AG04449 (cell line): ENCODE results near the gene NME1.
A peak's percentile ranks its signal among the peaks of the same experiment; 100 is the strongest.

Source experiments
- CTCF ChIA-PET: fragments of 350-600 bp; formaldehyde crosslinking; extraction: SDS; loops from one replicate; lab custom pipeline; 2021; ENCODE audit warnings: antibody characterized with exemption; lab: Yijun Ruan, JAX
- POLR2A ChIA-PET: fragments of 400-600, 350-600 bp; formaldehyde crosslinking; extraction: SDS; loops from one replicate; lab custom pipeline; 2020; ENCODE audit warnings: antibody characterized with exemption, inconsistent platforms; lab: Yijun Ruan, JAX
- DNase-seq: peaks from one replicate; pipeline ENCODE4 v3.0.0-alpha.2; 2010; ENCODE audit warnings: low read depth, low spot score
- H3K4me3 ChIP-seq: 2 replicates; pipeline ENCODE4 v1.5.1; 2011; ENCODE audit warnings: low read depth, mild to moderate bottlenecking, control low read depth, low read length
- CTCF ChIP-seq: IDR thresholded peaks from one replicate; pipeline ENCODE4 v1.5.1; 2011; ENCODE audit warnings: mild to moderate bottlenecking, moderate library complexity, low read length, control low read depth, inconsistent platforms; ENCODE audit not compliant: insufficient read depth; ENCODE audit errors: missing control alignments

NME1 gene

GRCh38 chr17:51155416-51155815, 2.1 kb downstream of the NME1 start:
- POLR2A ChIA-PET: no interaction called here
- CTCF ChIA-PET: interaction anchor here (0.6 to 1.8 kb wide), 4 partner anchors 10 to 155 kb away, joined by 3 to 11 read pairs (median 8); partner anchors contain the start of genes NME2 and SPAG9

GRCh38 chr17:51159604-51160003, 6.2 kb downstream of the NME1 start:
- DNase-seq: no peak
- no peak overlapping the region for H3K4me3 ChIP-seq
- ChIA-PET POLR2A (no interaction called here), CTCF (interaction anchor here (1.4 kb wide), 1 partner anchor 161 kb away, joined by 4 read pairs; no protein-coding TSS in a partner anchor)
- no peak for TF ChIP-seq CTCF

More at GRCh38 chr17:51155416-51155815, 2.1 kb downstream of the NME1 start:
- TF ChIP-seq CTCF: no peak
- H3K4me3 ChIP-seq: no peak overlapping the region; the same call in 1 of the 2 replicates
- no peak for DNase-seq

GRCh38 chr17:51161541-51161940, 8.2 kb downstream of the NME1 start:
- ChIA-PET POLR2A (interaction anchor here (1.1 kb wide), 1 partner anchor 8 kb away, joined by 6 read pairs; the partner anchor contains the start of gene NME1), CTCF (interaction anchor here (1.5 to 2.6 kb wide), 2 partner anchors 8 to 160 kb away, joined by 5 to 17 read pairs; partner anchors contain the start of gene NME1)
- TF ChIP-seq CTCF: no peak
- no peak for DNase-seq
- no peak overlapping the region for H3K4me3 ChIP-seq

- CTCF ChIA-PET: interaction anchor here (1.0 to 2.1 kb wide), 4 partner anchors 10 to 166 kb away, joined by 4 to 10 read pairs (median 8); partner anchors contain the start of gene NME1
- no peak for DNase-seq
- no peak for TF ChIP-seq CTCF
- POLR2A ChIA-PET: interaction anchor here (0.9 to 1.7 kb wide), 5 partner anchors 10 to 299 kb away, joined by 3 to 5 read pairs (median 4); partner anchors contain the start of genes NME1 and TOB1
- no peak overlapping the region for H3K4me3 ChIP-seq
Measured at GRCh38 chr17:51164911-51165679, 11.7 kb downstream of the NME1 start.

DNA sequence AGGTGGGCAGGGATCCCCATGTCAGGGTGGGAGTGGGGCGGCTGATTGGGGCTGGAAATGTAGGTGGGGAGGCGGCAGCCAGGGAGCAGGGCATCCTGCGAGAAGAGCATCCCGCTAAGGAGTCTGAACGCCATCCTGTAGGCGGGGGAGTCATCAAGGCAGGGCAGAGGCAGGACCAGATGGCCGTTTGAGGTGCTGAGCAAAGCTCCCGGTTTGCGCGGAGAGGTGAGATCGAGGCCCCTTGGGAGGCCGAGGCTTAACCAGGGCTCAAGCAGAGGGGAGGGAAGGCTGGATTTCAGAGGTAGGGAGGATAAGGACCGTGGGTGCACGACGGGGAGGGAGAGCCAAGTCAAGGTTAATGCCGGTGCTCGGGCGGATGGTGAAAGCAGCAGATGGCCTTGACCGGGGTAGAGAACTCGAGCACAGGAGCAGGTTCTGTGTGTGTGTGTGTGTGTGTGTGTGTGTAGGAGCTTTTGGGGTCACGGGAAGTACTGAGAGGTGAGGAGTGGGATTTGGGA, 12.4 kb downstream of the NME1 start:
- peak overlapping the region; percentile 82 for H3K4me3 ChIP-seq
- POLR2A ChIA-PET: interaction anchor here (0.7 to 1.7 kb wide), 6 partner anchors 10 to 300 kb away, joined by 3 to 5 read pairs (median 4); partner anchors contain the start of genes NME1 and TOB1
- no peak for TF ChIP-seq CTCF
- CTCF ChIA-PET: interaction anchor here (0.6 to 2.1 kb wide), 5 partner anchors 10 to 167 kb away, joined by 3 to 8 read pairs (median 5); no protein-coding TSS in a partner anchor
- DNase-seq: no peak
